K562 (cell line): ENCODE measurements around the gene CMTM8. TPM values are rescaled to one million over a fixed set of nuclear protein-coding genes. Genes with fewer than 3 reads are reported as not detected.

Experiments
- ATAC-seq: fragments of 200-7000 bp; cut with Tn5 transposase; 3 replicates; pipeline ENCODE4 v1.9.1; 2020; ENCODE audit warnings: moderate library complexity
- BruUV-seq: library from RNA; stranded (reverse); fragments of 400-500 nt; replicated peaks from 2 replicates; lab custom pipeline; 2021; lab: Mats Ljungman, UMichigan
- CTCF ChIA-PET: fragments of 300-600 bp; formaldehyde crosslinking; extraction: SDS; loops from one replicate; lab custom pipeline; 2021; ENCODE audit warnings: low intra/inter-chr PET ratio; lab: Yijun Ruan, JAX
- POLR2A ChIA-PET: fragments of 300-600, 350-650 bp; sonication (Branson Sonifier 250); formaldehyde crosslinking; extraction: SDS; loops from one replicate; lab custom pipeline; 2021; ENCODE audit warnings: antibody characterized with exemption, inconsistent platforms; lab: Yijun Ruan, JAX
- DNase-seq, 4 experiments: peaks; one replicate each; pipeline versions ENCODE4 v3.0.0 to v3.0.0-alpha.2; 2011 to 2018; ENCODE audit warnings: low spot score in 3 of 4, mixed read lengths in 3 of 4; ENCODE audit errors: extremely low read depth in 1 of 4
- FAIRE-seq: peaks from 2 replicates; lab custom pipeline; 2011; peaks lifted over from hg19 to GRCh38; lab: Jason Lieb, UNC
- H2AFZ ChIP-seq: 2 replicates; pipeline ENCODE4 v1.6.0; 2011; ENCODE audit warnings: low read depth, low read length, control low read depth, inconsistent platforms
- H3K27ac ChIP-seq: fragments of 200-600 bp; 3 replicates; pipeline ENCODE4 v1.8.0; 2011; ENCODE audit warnings: low read depth, mild to moderate bottlenecking, control low read depth, inconsistent platforms, low read length, moderate library complexity, mixed read lengths; ENCODE audit errors: extremely low read depth
- H3K27me3 ChIP-seq, 2 experiments: fragments of 300-600 bp in 1 of 2; 2 replicates in 1 of 2; 3 replicates in 1 of 2; pipeline versions ENCODE4 v1.6.0 to v1.8.0; 2011; ENCODE audit warnings: inconsistent platforms in 2 of 2, low read length in 2 of 2, mild to moderate bottlenecking in 1 of 2, mixed read lengths in 1 of 2, moderate library complexity in 1 of 2; ENCODE audit not compliant: control insufficient read depth in 2 of 2, insufficient read depth in 2 of 2
- H3K36me3 ChIP-seq: fragments of 300-600 bp; 3 replicates; pipeline ENCODE4 v1.8.0; 2011; ENCODE audit warnings: mild to moderate bottlenecking, low read length, inconsistent platforms; ENCODE audit not compliant: control insufficient read depth, insufficient read depth
- H3K4me1 ChIP-seq, 2 experiments: fragments of 200-600 bp in 1 of 2; replicated peaks in 1 of 2; 2 replicates in 1 of 2; 3 replicates in 1 of 2; pipeline versions ENCODE4 v1.5.1 to v1.8.0; 2011; ENCODE audit warnings: inconsistent platforms in 2 of 2, low read length in 2 of 2, mild to moderate bottlenecking in 1 of 2, mixed read lengths in 1 of 2, moderate library complexity in 1 of 2; ENCODE audit not compliant: control insufficient read depth in 2 of 2, insufficient read depth in 2 of 2
- H3K4me2 ChIP-seq: 2 replicates; pipeline ENCODE4 v1.6.1; 2011; ENCODE audit warnings: low read length, control low read depth, inconsistent platforms, mixed read lengths; ENCODE audit not compliant: insufficient read depth
- H3K4me3 ChIP-seq: fragments of 200-600 bp; sonication (generic), shearing (Covaris generic); 2 replicates; pipeline ENCODE4 v1.5.1; 2016; ENCODE audit warnings: control low read depth, inconsistent platforms
- H3K79me2 ChIP-seq: fragments of 200-600 bp; 3 replicates; pipeline ENCODE4 v1.8.0; 2011; ENCODE audit warnings: low read length, inconsistent platforms; ENCODE audit not compliant: control insufficient read depth, insufficient read depth
- H3K9ac ChIP-seq, 2 experiments: 2 replicates each; pipeline versions ENCODE4 v1.6.0 to v1.6.1; 2011; ENCODE audit warnings: low read depth in 2 of 2, low read length in 2 of 2, control low read depth in 1 of 2, inconsistent platforms in 1 of 2, mild to moderate bottlenecking in 1 of 2, mixed read lengths in 1 of 2; ENCODE audit not compliant: insufficient read depth in 1 of 2
- H3K9me1 ChIP-seq: one replicate; pipeline ENCODE4 v1.6.0; 2011; ENCODE audit warnings: inconsistent platforms, mild to moderate bottlenecking, low read length, moderate library complexity; ENCODE audit not compliant: control insufficient read depth, insufficient read depth
- H3K9me3 ChIP-seq: replicated peaks from 2 replicates; pipeline ENCODE4 v1.5.1; 2011; ENCODE audit warnings: low read depth, low read length, inconsistent platforms; ENCODE audit not compliant: control insufficient read depth, insufficient read depth
- H4K20me1 ChIP-seq: replicated peaks from 2 replicates; pipeline ENCODE4 v1.6.1; 2011; ENCODE audit warnings: low read length, inconsistent platforms, mixed read lengths; ENCODE audit not compliant: control insufficient read depth, insufficient read depth
- ARNT ChIP-seq, 2 experiments: fragments of 450-650 bp; IDR thresholded peaks; 2 replicates each; pipeline ENCODE4 v1.6.1; 2016; ENCODE audit warnings: mild to moderate bottlenecking in 1 of 2
- CHD4 ChIP-seq: fragments of 200-600 bp; sonication (generic); IDR thresholded peaks from 3 replicates; pipeline ENCODE4 v1.6.1; 2012; ENCODE audit warnings: low read depth, mild to moderate bottlenecking, mixed read lengths, low read length, inconsistent platforms; ENCODE audit not compliant: insufficient read depth, insufficient replicate concordance, poor library complexity, severe bottlenecking
- CREB1 ChIP-seq, 2 experiments: sonication (generic) in 1 of 2; formaldehyde crosslinking in 1 of 2; IDR thresholded peaks; 2 replicates each; pipeline versions ENCODE4 v1.6.1 to v1.8.0; 2012 to 2022; ENCODE audit warnings: inconsistent platforms in 1 of 2, mild to moderate bottlenecking in 1 of 2, missing genetic modification reagents in 1 of 2, moderate library complexity in 1 of 2
- DDX20 ChIP-seq: fragments of 450-650 bp; IDR thresholded peaks from 2 replicates; pipeline ENCODE4 v1.6.1; 2016; ENCODE audit warnings: missing genetic modification characterization, low read depth, mild to moderate bottlenecking, missing compliant biosample characterization, moderate library complexity
- KLF1 ChIP-seq: fragments of 450-650 bp; IDR thresholded peaks from 2 replicates; pipeline ENCODE4 v1.6.1; 2016; ENCODE audit warnings: missing genetic modification characterization, missing compliant biosample characterization
- MAZ ChIP-seq, 2 experiments: fragments of 450-650 bp in 1 of 2; sonication (generic) in 1 of 2; formaldehyde crosslinking; IDR thresholded peaks in 1 of 2; conservative IDR thresholded peaks in 1 of 2; 2 replicates each; pipeline versions ENCODE4 v1.4.0 to v1.5.0; 2020; ENCODE audit warnings: mild to moderate bottlenecking in 1 of 2, missing genetic modification reagents in 1 of 2
- MIER1 ChIP-seq: fragments of 450-650 bp; IDR thresholded peaks from 2 replicates; pipeline ENCODE4 v1.6.1; 2016; ENCODE audit warnings: antibody characterized with exemption, mild to moderate bottlenecking, low read depth
- NCOA2 ChIP-seq, 2 experiments: fragments of 450-650 bp; IDR thresholded peaks; 2 replicates each; pipeline ENCODE4 v1.6.1; 2018; ENCODE audit warnings: mild to moderate bottlenecking in 2 of 2, moderate library complexity in 1 of 2; ENCODE audit not compliant: partially characterized antibody in 2 of 2
- NR2C2 ChIP-seq, 2 experiments: fragments of 200-800 bp in 1 of 2; sonication (Bioruptor generic) in 1 of 2; sonication (generic) in 1 of 2; formaldehyde crosslinking in 1 of 2; IDR thresholded peaks; 2 replicates each; pipeline versions ENCODE4 v1.6.1 to v1.8.0; 2016 to 2022; ENCODE audit warnings: mild to moderate bottlenecking in 1 of 2, missing compliant biosample characterization in 1 of 2, missing genetic modification characterization in 1 of 2, missing genetic modification reagents in 1 of 2
- RBM25 ChIP-seq: fragments of 200-400 bp; formaldehyde crosslinking; IDR thresholded peaks from 2 replicates; pipeline ENCODE4 v1.6.1; 2018; ENCODE audit warnings: low read length, low read depth, moderate library complexity; ENCODE audit not compliant: severe bottlenecking
- TAF15 ChIP-seq: fragments of 200-400 bp; formaldehyde crosslinking; IDR thresholded peaks from 2 replicates; pipeline ENCODE4 v1.6.1; 2017; ENCODE audit warnings: mild to moderate bottlenecking, low read depth, low read length, moderate library complexity
- WGBS: fragments of 100-300 bp; shearing (Covaris generic); methylation state at CpG from one replicate; pipeline ENCODE4 v1.1.6; 2016; ENCODE audit warnings: low coverage, mixed read lengths; ENCODE audit not compliant: insufficient coverage; ENCODE audit errors: missing lambda C conversion rate; 5-methylcytosine and 5-hydroxymethylcytosine counted together
- in situ Hi-C: fragments of 300-500 bp; cut with MboI; formaldehyde crosslinking; loops from 4 replicates; pipeline ENCODE4 v1.15.0; 2018; ENCODE audit warnings: inconsistent platforms, mixed read lengths
- intact Hi-C: fragments of 100-400 bp; cut with micrococcal nuclease; formaldehyde crosslinking; loops from 2 replicates; pipeline ENCODE4 v1.14.2; 2022
- polyA plus RNA-seq, 8 experiments: library from polyadenylated mRNA; depleted of rRNA in 4 of 8; stranded (reverse) in 5 of 8; unstranded in 3 of 8; fragments of >200 nt; fragmentation: Nextera tagmentation in 2 of 8; fragmentation: Illumina TruSeq in 1 of 8; extraction: Ambion mirVana in 2 of 8; extraction: Trizol in 1 of 8; gene quantifications; 2 replicates each; pipeline versions ENCODE4 v1.2.1 to v1.2.3, GENCODE V29; 2011 to 2014; ENCODE audit warnings: inconsistent platforms in 1 of 8, missing spikeins in 1 of 8
- total RNA-seq, 7 experiments: library from RNA; depleted of rRNA in 6 of 7; stranded (reverse); fragments of >200 nt in 6 of 7; fragmentation: Illumina TruSeq in 2 of 7; extraction: Trizol in 2 of 7; gene quantifications; 2 replicates each; pipeline versions ENCODE4 v1.2.1 to v1.2.3, GENCODE V29; 2011 to 2021; ENCODE audit warnings: low replicate concordance in 1 of 7
- TF ChIP-seq, protein P1 (sequence below): fragments of 450-650 bp; IDR thresholded peaks from 2 replicates; pipeline ENCODE4 v1.6.1; 2016; ENCODE audit warnings: low read depth, mild to moderate bottlenecking, moderate library complexity
- TF ChIP-seq, protein P2 (sequence below): fragments of 200-800 bp; sonication (Bioruptor generic); IDR thresholded peaks from 2 replicates; pipeline ENCODE4 v1.6.1; 2017; ENCODE audit warnings: missing genetic modification characterization, missing compliant biosample characterization

The CMTM8 gene
- total and polyA plus RNA-seq, 9 of the 15 experiments (the other 6 are each of a cell fraction or from before 2014, with no cell fraction given): not detected

DNA sequence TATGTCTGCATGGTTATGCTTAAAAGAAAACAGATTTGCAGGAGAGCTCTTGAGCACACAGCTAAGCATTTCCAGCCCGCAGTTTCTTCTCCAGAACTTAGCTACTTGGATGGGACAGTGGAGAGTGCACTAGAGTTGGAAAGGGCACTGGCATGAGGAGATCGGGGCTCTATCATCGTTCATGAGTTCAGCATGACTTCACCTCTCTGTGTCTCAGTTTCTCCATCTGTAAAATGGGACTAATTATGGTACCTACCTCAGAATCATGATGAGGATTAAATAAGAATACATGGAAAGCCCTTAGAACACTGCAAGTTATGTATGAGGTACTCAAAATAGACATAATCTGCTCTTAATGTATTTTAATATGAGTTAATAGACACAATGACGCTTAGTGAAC is 69.9 kb downstream of the CMTM8 start:
- POLR2A ChIA-PET: interaction anchor here (0.6 to 1.7 kb wide), 3 partner anchors 11 to 436 kb away, joined by 3 to 8 read pairs (median 3); no protein-coding TSS in a partner anchor
- Histone ChIP-seq H3K4me2 (no peak overlapping the region), H3K9me1 (no peaks in the 10 kb centered on the region), H3K27me3 (peaks cover 17 to 31% of the 10 kb centered on the region in 2 experiments), H2AFZ (no peak overlapping the region), H4K20me1 (no peaks in the 10 kb centered on the region), H3K4me1 (no peaks in the 10 kb centered on the region), H3K36me3 (no peaks in the 10 kb centered on the region), H3K9me3 (no peaks in the 10 kb centered on the region), H3K79me2 (no peaks in the 10 kb centered on the region), H3K27ac (no peak overlapping the region), H3K4me3 (no peak overlapping the region), H3K9ac (no peak overlapping the region)
- DNase-seq: no peak
- WGBS: 0% methylated on average over 4 of the region's 4 CpGs
- ATAC-seq: no peak
- no TSS peak for BruUV-seq
- TF ChIP-seq RBM25 (peak; percentile 72), CREB1 (IDR thresholded peaks at IDR 0.05) (no peak), CREB1 (CRISPR knock-in tag; IDR thresholded peaks at IDR 0.05) (no peak)
- intact Hi-C loops (no loop called here), in situ Hi-C loops (no loop called here)
- CTCF ChIA-PET: no interaction called here
- no peak for FAIRE-seq

DNA sequence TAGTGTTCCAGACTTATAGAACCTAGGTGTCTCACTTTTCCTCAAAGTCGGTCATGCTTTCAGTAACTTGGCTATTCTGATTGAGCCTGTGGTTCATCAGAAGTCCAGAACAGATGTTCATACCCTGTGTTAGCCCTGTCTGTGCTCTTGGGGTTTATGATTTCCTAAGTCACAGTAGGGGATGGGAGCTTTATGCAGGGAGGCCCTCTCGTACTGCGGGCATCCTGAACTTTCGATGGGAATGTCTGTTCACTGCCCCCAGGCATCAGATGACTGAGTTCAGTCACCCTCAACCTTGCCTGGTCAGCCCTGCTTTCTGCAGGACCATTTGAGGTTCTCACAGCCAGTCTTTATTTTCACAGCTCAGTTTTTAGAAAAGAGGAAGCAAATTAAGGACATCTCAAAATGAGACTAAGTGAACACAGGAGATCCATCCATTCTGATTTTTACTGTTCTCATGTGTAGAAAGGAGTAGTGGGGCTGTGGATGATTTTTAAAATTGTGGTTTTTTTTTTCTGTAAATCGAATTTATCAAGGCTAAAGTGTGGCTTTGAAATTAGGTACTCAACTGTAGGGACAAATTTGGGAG is 71.3 kb downstream of the CMTM8 start:
- Histone ChIP-seq H3K79me2 (no peaks in the 10 kb centered on the region), H3K4me1 (no peaks in the 10 kb centered on the region), H3K4me2 (no peak overlapping the region), H3K27ac (no peak overlapping the region), H3K9me3 (no peaks in the 10 kb centered on the region), H2AFZ (no peak overlapping the region), H3K9me1 (no peaks in the 10 kb centered on the region), H3K4me3 (no peak overlapping the region), H4K20me1 (no peaks in the 10 kb centered on the region), H3K27me3 (peaks cover 17 to 41% of the 10 kb centered on the region in 2 experiments), H3K36me3 (no peaks in the 10 kb centered on the region), H3K9ac (no peak overlapping the region)
- WGBS: 0% methylated on average over 5 of the region's 5 CpGs
- no peak for FAIRE-seq
- CTCF ChIA-PET: no interaction called here
- DNase-seq: no peak
- in situ Hi-C loops: no loop called here
- POLR2A ChIA-PET: no interaction called here
- no TSS peak for BruUV-seq
- no peak for ATAC-seq
- intact Hi-C loops: no loop called here
- TF ChIP-seq KLF1 (no peak), CHD4 (no peak), NR2C2 (CRISPR knock-in tag; IDR thresholded peaks at IDR 0.05) (no peak), NR2C2 (tag; IDR thresholded peaks at IDR 0.05) (no peak), MAZ (CRISPR knock-in tag; conservative IDR thresholded peaks at IDR 0.05 in 1 of 2, IDR thresholded peaks at IDR 0.05 in 1 of 2) (no peak), ARNT (IDR thresholded peaks at IDR 0.05) (no peak), DDX20 (tag) (no peak), NCOA2 (IDR thresholded peaks at IDR 0.05; ENCODE audit: partially characterized antibody in 2 of 2) (no peak), TAF15 (no peak), MIER1 (no peak)
- TF ChIP-seq, protein P1, sequence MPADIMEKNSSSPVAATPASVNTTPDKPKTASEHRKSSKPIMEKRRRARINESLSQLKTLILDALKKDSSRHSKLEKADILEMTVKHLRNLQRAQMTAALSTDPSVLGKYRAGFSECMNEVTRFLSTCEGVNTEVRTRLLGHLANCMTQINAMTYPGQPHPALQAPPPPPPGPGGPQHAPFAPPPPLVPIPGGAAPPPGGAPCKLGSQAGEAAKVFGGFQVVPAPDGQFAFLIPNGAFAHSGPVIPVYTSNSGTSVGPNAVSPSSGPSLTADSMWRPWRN: no peak
- TF ChIP-seq, protein P2, sequence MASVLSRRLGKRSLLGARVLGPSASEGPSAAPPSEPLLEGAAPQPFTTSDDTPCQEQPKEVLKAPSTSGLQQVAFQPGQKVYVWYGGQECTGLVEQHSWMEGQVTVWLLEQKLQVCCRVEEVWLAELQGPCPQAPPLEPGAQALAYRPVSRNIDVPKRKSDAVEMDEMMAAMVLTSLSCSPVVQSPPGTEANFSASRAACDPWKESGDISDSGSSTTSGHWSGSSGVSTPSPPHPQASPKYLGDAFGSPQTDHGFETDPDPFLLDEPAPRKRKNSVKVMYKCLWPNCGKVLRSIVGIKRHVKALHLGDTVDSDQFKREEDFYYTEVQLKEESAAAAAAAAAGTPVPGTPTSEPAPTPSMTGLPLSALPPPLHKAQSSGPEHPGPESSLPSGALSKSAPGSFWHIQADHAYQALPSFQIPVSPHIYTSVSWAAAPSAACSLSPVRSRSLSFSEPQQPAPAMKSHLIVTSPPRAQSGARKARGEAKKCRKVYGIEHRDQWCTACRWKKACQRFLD (CRISPR knock-in tag): no peak
